Hippocampal formation (tissue), 2 donors: ENCODE results near the gene LCN12.

Experiments used
- DNase-seq, 2 donors: peaks; one replicate each; lab custom pipeline; 2025; lab: John Stamatoyannopoulos, UW

Gene LCN12

GRCh38 chr9:136958898-136959850, 7.1 kb downstream of the LCN12 start:
- DNase-seq, result no peak

GRCh38 chr9:136960212-136960937, 8.3 kb downstream of the LCN12 start:
- DNase-seq, result no peak

- no peak for DNase-seq
Measured at GRCh38 chr9:136960938-136961275, 8.8 kb downstream of the LCN12 start.

- peak in 1 of 2 donors; percentile 37 for DNase-seq
Measured at GRCh38 chr9:136961279-136962065, 9.4 kb downstream of the LCN12 start.

- DNase-seq, result no peak
Measured at GRCh38 chr9:136962163-136962562, 10.1 kb downstream of the LCN12 start.

GRCh38 chr9:136962701-136963248, 10.7 kb downstream of the LCN12 start:
- DNase-seq, result no peak

- DNase-seq, result no peak
Measured at GRCh38 chr9:136963341-136963740, 11.3 kb downstream of the LCN12 start.

GRCh38 chr9:136963751-136964150, 11.7 kb downstream of the LCN12 start:
- DNase-seq, result no peak

GRCh38 chr9:136964171-136964689, 12.2 kb downstream of the LCN12 start:
- no peak for DNase-seq

GRCh38 chr9:136964833-136965422, 12.9 kb downstream of the LCN12 start:
- DNase-seq, result no peak

GRCh38 chr9:136965771-136966484, 13.9 kb downstream of the LCN12 start:
- DNase-seq, result peak; percentile 57 to 88

- no peak for DNase-seq
Measured at GRCh38 chr9:136968333-136969127, 16.5 kb downstream of the LCN12 start.

- DNase-seq, result no peak
Measured at GRCh38 chr9:136969150-136969549, 17.1 kb downstream of the LCN12 start.

- no peak for DNase-seq
Measured at GRCh38 chr9:136969774-136970173, 17.7 kb downstream of the LCN12 start.

GRCh38 chr9:136970361-136970760, 18.3 kb downstream of the LCN12 start:
- no peak for DNase-seq

GRCh38 chr9:136971746-136972145, 19.7 kb downstream of the LCN12 start:
- DNase-seq, result no peak

GRCh38 chr9:136972335-136972734, 20.3 kb downstream of the LCN12 start:
- no peak for DNase-seq

- no peak for DNase-seq
Measured at GRCh38 chr9:136972743-136973142, 20.7 kb downstream of the LCN12 start.
